ENCODE results near the gene CSNK1A1L.
"Not testable (repeated sequence)": the region's sequence is repeated elsewhere in the genome, so short reads cannot be mapped to it uniquely, and the experiment has no call there.

The CSNK1A1L gene

GRCh38 chr13:37059848-37060192 lies 45.6 kb downstream of the CSNK1A1L start:
- no peak for DNase-seq (ENCODE audit: low read depth in 2 of 2, low spot score in 1 of 2)

GRCh38 chr13:37058910-37059847 lies 46.3 kb downstream of the CSNK1A1L start, which contains the start of gene SUPT20H:
Gene SUPT20H, minus strand, starts transcription at chr13:37059688. Its CDS starts 8,198 bp downstream, at chr13:37051490.
- DNase-seq (ENCODE audit: low read depth in 2 of 2, low spot score in 1 of 2), result peak; percentile 86 to 87

- not testable (repeated sequence) for DNase-seq (ENCODE audit: low read depth in 2 of 2, low spot score in 1 of 2)
Observed at GRCh38 chr13:37056228-37056627, 49.2 kb downstream of the CSNK1A1L start.
